B cell (primary cell): ENCODE data around the gene COL28A1. TPM values are rescaled to one million over a fixed set of nuclear protein-coding genes. Genes with fewer than 3 reads are reported as not detected.

Source experiments
- ATAC-seq: fragments of 200-7000 bp; cut with Tn5 transposase; one replicate; pipeline ENCODE4 v1.10.0; 2021; ENCODE audit warnings: low read depth, mild to moderate bottlenecking, moderate number of reproducible peaks, moderate library complexity
- CTCF ChIA-PET: fragments of 350-600 bp; sonication (Branson Sonifier 250); formaldehyde crosslinking; loops from one replicate; lab custom pipeline; 2021; ENCODE audit warnings: antibody characterized with exemption, inconsistent platforms; lab: Charles Lee
- POLR2A ChIA-PET: fragments of 350-600 bp; sonication (Branson Sonifier 250); formaldehyde crosslinking; loops from one replicate; lab custom pipeline; 2021; ENCODE audit warnings: antibody characterized with exemption; lab: Charles Lee
- DNase-seq: peaks from one replicate; pipeline ENCODE4 v3.0.0; 2013
- H2AFZ ChIP-seq: 2 replicates; pipeline ENCODE4 v1.6.1; 2012; ENCODE audit warnings: mild to moderate bottlenecking, low read depth, low read length; ENCODE audit not compliant: insufficient read depth, poor library complexity, severe bottlenecking
- H3K27ac ChIP-seq, 2 donors: 1 replicate in 1 of 2; 2 replicates in 1 of 2; pipeline ENCODE4 v1.5.1; 2012 to 2013; ENCODE audit warnings: low read length in 2 of 2, mild to moderate bottlenecking in 2 of 2, moderate library complexity in 1 of 2
- H3K27me3 ChIP-seq, 4 experiments: fragments of 200-600 bp in 1 of 4; sonication (generic) in 1 of 4; replicated peaks in 1 of 4; 1 replicate in 2 of 4; 2 replicates in 2 of 4; pipeline versions ENCODE4 v1.6.1 to v1.7.0; 2013 to 2016; ENCODE audit warnings: low read length in 3 of 4, mild to moderate bottlenecking in 2 of 4, mixed read lengths in 1 of 4, moderate library complexity in 1 of 4; ENCODE audit not compliant: insufficient read depth in 4 of 4, control insufficient read depth in 3 of 4; ENCODE audit errors: control extremely low read depth in 1 of 4
- H3K36me3 ChIP-seq, 2 experiments: replicated peaks in 1 of 2; 1 replicate in 1 of 2; 2 replicates in 1 of 2; pipeline versions ENCODE4 v1.6.1 to v1.7.1; 2013; ENCODE audit warnings: low read length in 1 of 2; ENCODE audit not compliant: insufficient read depth in 2 of 2, control insufficient read depth in 1 of 2; ENCODE audit errors: control extremely low read depth in 1 of 2, extremely low read depth in 1 of 2
- H3K4me1 ChIP-seq, 2 donors: fragments of 200-600 bp in 1 of 2; sonication (generic) in 1 of 2; 1 replicate in 1 of 2; 2 replicates in 1 of 2; pipeline versions ENCODE4 v1.5.1 to v1.6.1; 2013 to 2017; ENCODE audit warnings: low read length in 2 of 2; ENCODE audit not compliant: control insufficient read depth in 2 of 2, insufficient read depth in 2 of 2
- H3K4me2 ChIP-seq: replicated peaks from 2 replicates; pipeline ENCODE3; 2012; ENCODE audit warnings: mild to moderate bottlenecking, low read depth, low read length; ENCODE audit not compliant: poor library complexity, severe bottlenecking
- H3K4me3 ChIP-seq, 5 experiments: fragments of 200-600 bp in 1 of 5; sonication (generic) in 1 of 5; 1 replicate in 3 of 5; 2 replicates in 2 of 5; pipeline versions ENCODE4 v1.5.1 to v1.7.0; 2011 to 2016; ENCODE audit warnings: low read length in 4 of 5, mild to moderate bottlenecking in 4 of 5, low read depth in 2 of 5, control low read depth in 1 of 5, moderate library complexity in 1 of 5; ENCODE audit not compliant: insufficient read depth in 1 of 5; ENCODE audit errors: control extremely low read depth in 1 of 5, extremely low read depth in 1 of 5
- H3K79me2 ChIP-seq: fragments of 200-600 bp; sonication (generic); one replicate; pipeline ENCODE4 v1.6.0; 2016; ENCODE audit warnings: low read length; ENCODE audit not compliant: control insufficient read depth, insufficient read depth
- H3K9ac ChIP-seq: fragments of 200-600 bp; sonication (generic); 2 replicates; pipeline ENCODE4 v1.6.1; 2017; ENCODE audit warnings: mild to moderate bottlenecking, low read length, moderate library complexity
- H3K9me3 ChIP-seq, 3 donors: one replicate each; pipeline versions ENCODE4 v1.6.1 to v1.7.1; 2013; ENCODE audit warnings: low read length in 2 of 3; ENCODE audit not compliant: control insufficient read depth in 2 of 3, insufficient read depth in 1 of 3; ENCODE audit errors: control extremely low read depth in 1 of 3
- H4K20me1 ChIP-seq: 2 replicates; pipeline ENCODE4 v1.6.0; 2012; ENCODE audit warnings: mild to moderate bottlenecking, low read length; ENCODE audit not compliant: insufficient read depth, control insufficient read depth, poor library complexity, severe bottlenecking
- H3K27ac Mint-ChIP-seq: one replicate; pipeline ENCODE4 v1.8.0; 2021; ENCODE audit warnings: mixed read lengths
- H3K27me3 Mint-ChIP-seq: one replicate; pipeline ENCODE4 v1.8.0; 2021; ENCODE audit warnings: mixed read lengths
- H3K4me1 Mint-ChIP-seq: one replicate; pipeline ENCODE4 v1.8.0; 2021; ENCODE audit warnings: mixed read lengths
- H3K4me3 Mint-ChIP-seq: one replicate; pipeline ENCODE4 v1.8.0; 2021; ENCODE audit warnings: mixed read lengths
- H3K9me3 Mint-ChIP-seq: one replicate; pipeline ENCODE4 v1.8.0; 2022; ENCODE audit warnings: mixed read lengths; ENCODE audit not compliant: insufficient read depth
- EZH2 ChIP-seq: IDR thresholded peaks from 2 replicates; pipeline ENCODE4 v1.6.1; 2012; ENCODE audit warnings: borderline replicate concordance, low read depth, mild to moderate bottlenecking, moderate library complexity, low read length; ENCODE audit not compliant: insufficient read depth, poor library complexity, severe bottlenecking
- WGBS: methylation state at CpG from one replicate; pipeline ENCODE4 v1.1.5; 2013; ENCODE audit warnings: missing lambda C conversion rate; ENCODE audit not compliant: insufficient coverage; 5-methylcytosine and 5-hydroxymethylcytosine counted together
- intact Hi-C: fragments of 100-400 bp; cut with micrococcal nuclease; formaldehyde crosslinking; loops from one replicate; pipeline ENCODE4 v1.10.0; 2022
- polyA plus RNA-seq: library from polyadenylated mRNA; depleted of rRNA; stranded (reverse); fragments of >200 nt; gene quantifications from 2 replicates; pipeline ENCODE4 v1.2.3, GENCODE V29; 2012
- total RNA-seq, 2 donors: library from RNA; stranded (reverse); fragments of 120-200 nt in 1 of 2; gene quantifications; 1 replicate in 1 of 2; 2 replicates in 1 of 2; pipeline versions ENCODE4 v1.2.3 to v1.2.4, GENCODE V29; 2013 to 2022
- TF ChIP-seq, protein P1 (sequence below): fragments of 200-600 bp; IDR thresholded peaks from one replicate; pipeline ENCODE4 v1.8.0; 2022; ENCODE audit warnings: antibody characterized with exemption, mild to moderate bottlenecking

COL28A1 gene
- total and polyA plus RNA-seq, 2 donors (not counting 1 experiment from before 2014, with no cell fraction given), result 0.18 to 0.67 TPM

DNA sequence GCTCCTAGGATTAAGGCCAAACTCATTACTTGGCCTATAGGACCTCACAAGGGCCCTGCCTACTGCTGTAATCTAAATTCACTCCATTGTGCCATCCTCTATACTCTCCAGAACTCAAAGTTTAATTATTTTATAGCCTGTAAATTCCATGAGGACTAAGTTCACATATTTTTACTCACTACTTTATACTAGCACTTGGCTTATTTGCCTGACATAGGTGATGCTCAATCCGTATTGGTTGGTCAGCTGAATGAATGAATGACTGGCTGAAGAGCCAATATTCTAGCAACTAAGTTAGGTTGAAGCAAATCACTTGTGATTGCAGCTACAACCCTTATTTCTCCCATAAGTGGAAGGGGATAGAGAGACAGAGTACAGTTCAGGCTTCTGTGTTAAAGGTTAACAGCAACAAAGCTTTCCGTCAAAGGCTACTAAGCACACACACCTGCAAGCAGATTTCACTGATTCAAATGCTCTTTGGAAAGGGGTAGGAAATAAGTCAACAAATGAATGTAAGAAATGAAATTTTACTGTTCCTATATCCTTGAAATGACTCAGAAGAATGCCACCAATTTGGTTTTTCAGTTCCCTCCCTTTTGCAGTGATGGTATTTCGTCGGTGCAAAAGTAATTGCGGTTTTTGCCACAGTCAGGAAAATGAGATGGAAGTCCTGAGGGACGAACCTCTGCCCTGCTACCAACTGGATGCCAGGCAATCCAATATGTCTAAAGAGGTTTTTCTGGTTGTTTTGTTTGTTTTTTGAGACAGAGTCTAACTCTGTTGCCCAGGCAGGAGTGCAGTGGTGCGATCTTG lies 120.7 kb downstream of the COL28A1 start:
- Histone ChIP-seq H3K27me3 (no peaks in the 10 kb centered on the region), H3K27ac (no peak overlapping the region), H4K20me1 (no peaks in the 10 kb centered on the region), H3K9me3 (no peaks in the 10 kb centered on the region), H3K4me2 (no peak overlapping the region), H3K4me3 (no peak overlapping the region), H3K9ac (no peak overlapping the region), H2AFZ (no peak overlapping the region), H3K36me3 (no peaks in the 10 kb centered on the region), H3K79me2 (no peaks in the 10 kb centered on the region), H3K4me1 (peaks cover 4 to 13% of the 10 kb centered on the region in 2 donors)
- ChIA-PET POLR2A (no interaction called here), CTCF (no interaction called here)
- TF ChIP-seq, protein P1, sequence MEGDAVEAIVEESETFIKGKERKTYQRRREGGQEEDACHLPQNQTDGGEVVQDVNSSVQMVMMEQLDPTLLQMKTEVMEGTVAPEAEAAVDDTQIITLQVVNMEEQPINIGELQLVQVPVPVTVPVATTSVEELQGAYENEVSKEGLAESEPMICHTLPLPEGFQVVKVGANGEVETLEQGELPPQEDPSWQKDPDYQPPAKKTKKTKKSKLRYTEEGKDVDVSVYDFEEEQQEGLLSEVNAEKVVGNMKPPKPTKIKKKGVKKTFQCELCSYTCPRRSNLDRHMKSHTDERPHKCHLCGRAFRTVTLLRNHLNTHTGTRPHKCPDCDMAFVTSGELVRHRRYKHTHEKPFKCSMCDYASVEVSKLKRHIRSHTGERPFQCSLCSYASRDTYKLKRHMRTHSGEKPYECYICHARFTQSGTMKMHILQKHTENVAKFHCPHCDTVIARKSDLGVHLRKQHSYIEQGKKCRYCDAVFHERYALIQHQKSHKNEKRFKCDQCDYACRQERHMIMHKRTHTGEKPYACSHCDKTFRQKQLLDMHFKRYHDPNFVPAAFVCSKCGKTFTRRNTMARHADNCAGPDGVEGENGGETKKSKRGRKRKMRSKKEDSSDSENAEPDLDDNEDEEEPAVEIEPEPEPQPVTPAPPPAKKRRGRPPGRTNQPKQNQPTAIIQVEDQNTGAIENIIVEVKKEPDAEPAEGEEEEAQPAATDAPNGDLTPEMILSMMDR, result no peak
- no peak for TF ChIP-seq EZH2
- Mint-ChIP-seq H3K27ac (no peak overlapping the region), H3K4me3 (no peak overlapping the region), H3K9me3 (no peaks in the 10 kb centered on the region), H3K4me1 (peaks cover 12% of the 10 kb centered on the region), H3K27me3 (no peaks in the 10 kb centered on the region)
- DNase-seq (no peak), ATAC-seq (no peak)
- intact Hi-C loops, result no loop called here
- 100% methylated on average over 2 of the region's 7 CpGs for WGBS
